IMR-90 (cell line): ENCODE results near the gene DCAF15. TPM values are rescaled to one million over a fixed set of nuclear protein-coding genes. Genes with fewer than 3 reads are reported as not detected.

Experiments used
- ATAC-seq: fragments of 200-7000 bp; cut with Tn5 transposase; 2 replicates; pipeline ENCODE4 v1.9.1; 2020; ENCODE audit warnings: low read depth, mild to moderate bottlenecking, moderate library complexity
- BruUV-seq: library from RNA; stranded (reverse); fragments of 400-500 nt; replicated peaks from 2 replicates; lab custom pipeline; 2021; lab: Mats Ljungman, UMichigan
- CTCF ChIA-PET: fragments of 300-600 bp; formaldehyde crosslinking; extraction: SDS; loops from one replicate; lab custom pipeline; 2021; ENCODE audit warnings: antibody characterized with exemption; lab: Yijun Ruan, JAX
- POLR2A ChIA-PET: fragments of 300-600 bp; sonication (Branson Sonifier 250); formaldehyde crosslinking; loops from one replicate; lab custom pipeline; 2022; ENCODE audit warnings: antibody characterized with exemption; ENCODE audit not compliant: unreplicated experiment; lab: Charles Lee
- DNase-seq: peaks from one replicate; pipeline ENCODE4 v3.0.0; 2013
- H2AFZ ChIP-seq: replicated peaks from 2 replicates; pipeline ENCODE3; 2013; ENCODE audit warnings: low read length, mild to moderate bottlenecking; ENCODE audit not compliant: poor library complexity
- H2AK5ac ChIP-seq: 2 replicates; pipeline ENCODE4 v1.6.1; 2013; ENCODE audit warnings: low read depth, low read length, inconsistent platforms
- H2AK9ac ChIP-seq: replicated peaks from 2 replicates; pipeline ENCODE3; 2013; ENCODE audit warnings: mild to moderate bottlenecking, low read depth, low read length, moderate library complexity; ENCODE audit not compliant: poor library complexity
- H2BK120ac ChIP-seq: 2 replicates; pipeline ENCODE4 v1.6.1; 2013; ENCODE audit warnings: low read depth, low read length, inconsistent platforms
- H2BK15ac ChIP-seq: 3 replicates; pipeline ENCODE4 v1.6.1; 2013; ENCODE audit warnings: low read depth, low read length, inconsistent platforms
- H2BK20ac ChIP-seq: 2 replicates; pipeline ENCODE4 v1.6.1; 2013; ENCODE audit warnings: low read depth, mild to moderate bottlenecking, inconsistent platforms, low read length, moderate library complexity
- H2BK5ac ChIP-seq: 2 replicates; pipeline ENCODE4 v1.6.1; 2013; ENCODE audit warnings: mild to moderate bottlenecking, low read depth, low read length, inconsistent platforms; ENCODE audit not compliant: poor library complexity, severe bottlenecking
- H3K14ac ChIP-seq: replicated peaks from 2 replicates; pipeline ENCODE4 v1.6.1; 2013; ENCODE audit warnings: low read depth, low read length, inconsistent platforms
- H3K18ac ChIP-seq: 2 replicates; pipeline ENCODE4 v1.6.1; 2013; ENCODE audit warnings: low read depth, low read length, control low read depth
- H3K23ac ChIP-seq: 2 replicates; pipeline ENCODE4 v1.6.1; 2013; ENCODE audit warnings: low read depth, low read length, inconsistent platforms
- H3K27ac ChIP-seq: 2 replicates; pipeline ENCODE4 v1.5.1; 2013; ENCODE audit warnings: mild to moderate bottlenecking, control low read depth, low read length; ENCODE audit not compliant: insufficient read depth
- H3K27me3 ChIP-seq: 2 replicates; pipeline ENCODE4 v1.6.1; 2013; ENCODE audit warnings: low read length; ENCODE audit not compliant: control insufficient read depth, insufficient read depth
- H3K36me3 ChIP-seq: 2 replicates; pipeline ENCODE4 v1.6.1; 2013; ENCODE audit warnings: low read length, mixed read lengths; ENCODE audit not compliant: control insufficient read depth, insufficient read depth
- H3K4ac ChIP-seq: 2 replicates; pipeline ENCODE4 v1.6.1; 2013; ENCODE audit warnings: low read depth, low read length, inconsistent platforms
- H3K4me1 ChIP-seq: 2 replicates; pipeline ENCODE4 v1.6.1; 2013; ENCODE audit warnings: low read length, mixed read lengths; ENCODE audit not compliant: control insufficient read depth, insufficient read depth
- H3K4me2 ChIP-seq: 2 replicates; pipeline ENCODE4 v1.6.1; 2013; ENCODE audit warnings: low read depth, mild to moderate bottlenecking, control low read depth, low read length, moderate library complexity
- H3K4me3 ChIP-seq: 2 replicates; pipeline ENCODE4 v1.5.1; 2013; ENCODE audit warnings: low read depth, mild to moderate bottlenecking, control low read depth, low read length, moderate library complexity; ENCODE audit not compliant: insufficient read depth
- H3K56ac ChIP-seq: 2 replicates; pipeline ENCODE4 v1.6.1; 2013; ENCODE audit warnings: low read length, inconsistent platforms; ENCODE audit not compliant: insufficient read depth; ENCODE audit errors: extremely low read depth
- H3K79me1 ChIP-seq, 2 experiments: 2 replicates each; pipeline ENCODE4 v1.6.1; 2013; ENCODE audit warnings: low read length in 2 of 2, inconsistent platforms in 1 of 2, low read depth in 1 of 2
- H3K9ac ChIP-seq: 2 replicates; pipeline ENCODE4 v1.6.1; 2013; ENCODE audit warnings: low read depth, low read length, control low read depth
- H3K9me1 ChIP-seq: 2 replicates; pipeline ENCODE4 v1.6.1; 2013; ENCODE audit warnings: low read length, inconsistent platforms; ENCODE audit not compliant: insufficient read depth
- H3K9me3 ChIP-seq: 2 replicates; pipeline ENCODE4 v1.6.1; 2013; ENCODE audit warnings: low read length; ENCODE audit not compliant: control insufficient read depth, insufficient read depth
- H4K20me1 ChIP-seq: 2 replicates; pipeline ENCODE4 v1.6.1; 2013; ENCODE audit warnings: low read length, inconsistent platforms; ENCODE audit not compliant: insufficient read depth
- H4K5ac ChIP-seq: 2 replicates; pipeline ENCODE4 v1.6.1; 2013; ENCODE audit warnings: mild to moderate bottlenecking, low read depth, low read length, control low read depth
- H4K8ac ChIP-seq, 2 experiments: 2 replicates each; pipeline ENCODE4 v1.6.1; 2013; ENCODE audit warnings: low read depth in 2 of 2, low read length in 2 of 2, control low read depth in 1 of 2, inconsistent platforms in 1 of 2
- H4K91ac ChIP-seq: 2 replicates; pipeline ENCODE4 v1.6.1; 2013; ENCODE audit warnings: low read depth, low read length, inconsistent platforms; ENCODE audit not compliant: insufficient read depth
- BHLHE40 ChIP-seq: fragments of 150-350 bp; IDR thresholded peaks from 2 replicates; pipeline ENCODE4 v1.6.1; 2016; ENCODE audit warnings: mild to moderate bottlenecking, low read depth, low read length
- CEBPB ChIP-seq: IDR thresholded peaks from 2 replicates; pipeline ENCODE4 v1.6.1; 2012; ENCODE audit warnings: low read depth, low read length, improper control_type of control experiment
- CHD1 ChIP-seq: IDR thresholded peaks from 2 replicates; pipeline ENCODE4 v1.6.1; 2012; ENCODE audit warnings: low read depth, low read length, improper control_type of control experiment
- MXI1 ChIP-seq: IDR thresholded peaks from 2 replicates; pipeline ENCODE4 v1.6.1; 2012; ENCODE audit warnings: low read depth, mild to moderate bottlenecking, low read length, moderate library complexity, borderline replicate concordance
- NFE2L2 ChIP-seq: fragments of 150-350 bp; IDR thresholded peaks from 2 replicates; pipeline ENCODE4 v1.6.1; 2016; ENCODE audit warnings: low read depth, mild to moderate bottlenecking, low read length
- POLR2A ChIP-seq: IDR thresholded peaks from 2 replicates; pipeline ENCODE4 v1.6.1; 2012; ENCODE audit warnings: mild to moderate bottlenecking, low read depth, low read length
- RAD21 ChIP-seq: IDR thresholded peaks from 2 replicates; pipeline ENCODE4 v1.6.1; 2012; ENCODE audit warnings: low read length, improper control_type of control experiment
- RCOR1 ChIP-seq: IDR thresholded peaks from 2 replicates; pipeline ENCODE4 v1.6.1; 2012; ENCODE audit warnings: mild to moderate bottlenecking, low read length, improper control_type of control experiment; ENCODE audit not compliant: insufficient replicate concordance
- SMC3 ChIP-seq: fragments of 150-350 bp; IDR thresholded peaks from 2 replicates; pipeline ENCODE4 v1.6.1; 2016; ENCODE audit warnings: low read depth, mild to moderate bottlenecking, antibody characterized with exemption, low read length, moderate library complexity
- WGBS, 2 experiments: methylation state at CpG; one replicate each; pipeline versions ENCODE4 v1.1.5 to v1.1.7; 2013; ENCODE audit warnings: missing lambda C conversion rate in 2 of 2; ENCODE audit not compliant: insufficient read length in 1 of 2; ENCODE audit errors: extremely low coverage in 2 of 2; 5-methylcytosine and 5-hydroxymethylcytosine counted together
- dilution Hi-C: fragments of 300-500 bp; cut with HindIII; formaldehyde crosslinking; loops from one replicate; pipeline ENCODE4 v1.14.3; 2018; ENCODE audit warnings: low sequenced_read_pairs; ENCODE audit not compliant: unreplicated experiment
- in situ Hi-C: fragments of 300-500 bp; cut with MboI; formaldehyde crosslinking; loops from 3 replicates; pipeline ENCODE4 v1.14.3; 2019; ENCODE audit warnings: low sequenced_read_pairs, inconsistent platforms, mixed read lengths
- intact Hi-C: fragments of 100-400 bp; cut with micrococcal nuclease; formaldehyde crosslinking; loops from 2 replicates; pipeline ENCODE4 v1.10.0; 2022
- polyA plus RNA-seq, 3 experiments: library from polyadenylated mRNA; depleted of rRNA; stranded (reverse); fragments of >200 nt; gene quantifications; 2 replicates each; pipeline ENCODE4 v1.2.3, GENCODE V29; 2012; ENCODE audit warnings: low replicate concordance in 1 of 3
- total RNA-seq: library from RNA; depleted of rRNA; stranded (reverse); fragments of >200 nt; gene quantifications from 2 replicates; pipeline ENCODE4 v1.2.3, GENCODE V29; 2012
- TF ChIP-seq, protein P1 (sequence below): conservative IDR thresholded peaks from 2 replicates; pipeline ENCODE4 v1.5.1; 2012; ENCODE audit warnings: mild to moderate bottlenecking, low read depth, low read length, improper control_type of control experiment
- TF ChIP-seq, protein P2 (sequence below): fragments of 150-350 bp; IDR thresholded peaks from 2 replicates; pipeline ENCODE4 v1.6.1; 2016; ENCODE audit warnings: low read depth, mild to moderate bottlenecking, low read length, moderate library complexity, borderline replicate concordance

DCAF15 gene
- total and polyA plus RNA-seq, 2 of the 4 experiments (the other 2 are of a cell fraction) = 6.8 to 31.0 TPM

- no peak overlapping the region for H3K56ac ChIP-seq
- no peak overlapping the region for H2AFZ ChIP-seq
- H3K27ac ChIP-seq = no peak overlapping the region
- intact Hi-C loops = no loop called here
- H2AK9ac ChIP-seq = no peak overlapping the region
- no peak overlapping the region for H2BK20ac ChIP-seq
- ATAC-seq (peak; percentile 51), DNase-seq (no peak)
- no peaks in the 10 kb centered on the region for H4K20me1 ChIP-seq
- H3K4me2 ChIP-seq = no peak overlapping the region
- H4K91ac ChIP-seq = no peak overlapping the region
- H2AK5ac ChIP-seq = no peak overlapping the region
- no peak overlapping the region for H4K8ac ChIP-seq
- peaks cover 19% of the 10 kb centered on the region; the same call in 1 of the 2 replicates for H3K36me3 ChIP-seq
- H3K9me3 ChIP-seq = no peaks in the 10 kb centered on the region
- H3K4me1 ChIP-seq = no peaks in the 10 kb centered on the region
- CTCF ChIA-PET = interaction anchor here (1.0 kb wide), 1 partner anchor 10 kb away, joined by 4 read pairs; no protein-coding TSS in a partner anchor
- WGBS, 2 experiments = 47% methylated on average over 3 of the region's 12 CpGs; no CpG with 5 or more reads in 1 of the 2 experiments
- H2BK5ac ChIP-seq = no peak overlapping the region
- H3K23ac ChIP-seq = no peak overlapping the region
- H3K9ac ChIP-seq = no peak overlapping the region
- dilution Hi-C loops = no loop called here
- no peak overlapping the region for H3K18ac ChIP-seq
- no peak overlapping the region for H2BK15ac ChIP-seq
- no TSS peak for BruUV-seq
- H3K79me1 ChIP-seq = no peaks in the 10 kb centered on the region
- no peak overlapping the region for H4K5ac ChIP-seq
- TF ChIP-seq, protein P1, sequence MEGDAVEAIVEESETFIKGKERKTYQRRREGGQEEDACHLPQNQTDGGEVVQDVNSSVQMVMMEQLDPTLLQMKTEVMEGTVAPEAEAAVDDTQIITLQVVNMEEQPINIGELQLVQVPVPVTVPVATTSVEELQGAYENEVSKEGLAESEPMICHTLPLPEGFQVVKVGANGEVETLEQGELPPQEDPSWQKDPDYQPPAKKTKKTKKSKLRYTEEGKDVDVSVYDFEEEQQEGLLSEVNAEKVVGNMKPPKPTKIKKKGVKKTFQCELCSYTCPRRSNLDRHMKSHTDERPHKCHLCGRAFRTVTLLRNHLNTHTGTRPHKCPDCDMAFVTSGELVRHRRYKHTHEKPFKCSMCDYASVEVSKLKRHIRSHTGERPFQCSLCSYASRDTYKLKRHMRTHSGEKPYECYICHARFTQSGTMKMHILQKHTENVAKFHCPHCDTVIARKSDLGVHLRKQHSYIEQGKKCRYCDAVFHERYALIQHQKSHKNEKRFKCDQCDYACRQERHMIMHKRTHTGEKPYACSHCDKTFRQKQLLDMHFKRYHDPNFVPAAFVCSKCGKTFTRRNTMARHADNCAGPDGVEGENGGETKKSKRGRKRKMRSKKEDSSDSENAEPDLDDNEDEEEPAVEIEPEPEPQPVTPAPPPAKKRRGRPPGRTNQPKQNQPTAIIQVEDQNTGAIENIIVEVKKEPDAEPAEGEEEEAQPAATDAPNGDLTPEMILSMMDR = no peak
- TF ChIP-seq, protein P2, sequence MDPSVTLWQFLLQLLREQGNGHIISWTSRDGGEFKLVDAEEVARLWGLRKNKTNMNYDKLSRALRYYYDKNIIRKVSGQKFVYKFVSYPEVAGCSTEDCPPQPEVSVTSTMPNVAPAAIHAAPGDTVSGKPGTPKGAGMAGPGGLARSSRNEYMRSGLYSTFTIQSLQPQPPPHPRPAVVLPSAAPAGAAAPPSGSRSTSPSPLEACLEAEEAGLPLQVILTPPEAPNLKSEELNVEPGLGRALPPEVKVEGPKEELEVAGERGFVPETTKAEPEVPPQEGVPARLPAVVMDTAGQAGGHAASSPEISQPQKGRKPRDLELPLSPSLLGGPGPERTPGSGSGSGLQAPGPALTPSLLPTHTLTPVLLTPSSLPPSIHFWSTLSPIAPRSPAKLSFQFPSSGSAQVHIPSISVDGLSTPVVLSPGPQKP = no peak
- TF ChIP-seq MXI1 (no peak), BHLHE40 (no peak), CHD1 (no peak), POLR2A (no peak), RAD21 (no peak), RCOR1 (no peak), CEBPB (no peak), SMC3 (no peak), NFE2L2 (no peak)
- in situ Hi-C loops = no loop called here
- no peak overlapping the region for H3K4ac ChIP-seq
- no peaks in the 10 kb centered on the region for H3K27me3 ChIP-seq
- H2BK120ac ChIP-seq = no peak overlapping the region
- POLR2A ChIA-PET = no interaction called here
- no peaks in the 10 kb centered on the region for H3K9me1 ChIP-seq
- no peak overlapping the region for H3K14ac ChIP-seq
- no peak overlapping the region for H3K4me3 ChIP-seq
These were observed 21.8 kb downstream of the DCAF15 start for GRCh38 chr19:13974073-13974472.
